K562 (cell line): ENCODE results near the gene SERPIND1. TPM values are rescaled to one million over a fixed set of nuclear protein-coding genes. Genes with fewer than 3 reads are reported as not detected.

Experiments used
- ETV6 ChIP-seq, 3 experiments: fragments of 150-350 bp in 1 of 3; sonication (generic) in 1 of 3; formaldehyde crosslinking in 1 of 3; IDR thresholded peaks; 2 replicates each; pipeline versions ENCODE4 v1.6.1 to v1.8.0; 2014 to 2022; ENCODE audit warnings: borderline replicate concordance in 2 of 3, low read depth in 2 of 3, antibody characterized with exemption in 1 of 3, low read length in 1 of 3, mild to moderate bottlenecking in 1 of 3, missing genetic modification reagents in 1 of 3
- NFATC3 ChIP-seq: fragments of 450-650 bp; IDR thresholded peaks from 2 replicates; pipeline ENCODE4 v1.6.1; 2017; ENCODE audit warnings: mild to moderate bottlenecking
- PHF20 ChIP-seq: fragments of 450-650 bp; IDR thresholded peaks from 2 replicates; pipeline ENCODE4 v1.6.1; 2018; ENCODE audit not compliant: partially characterized antibody
- RBM14 ChIP-seq: fragments of 200-400 bp; formaldehyde crosslinking; IDR thresholded peaks from 2 replicates; pipeline ENCODE4 v1.6.1; 2018; ENCODE audit warnings: low read depth, mild to moderate bottlenecking, low read length, moderate library complexity, borderline replicate concordance; ENCODE audit not compliant: insufficient read depth
- TEAD4 ChIP-seq, 2 experiments: sonication (generic) in 1 of 2; formaldehyde crosslinking in 1 of 2; IDR thresholded peaks; 2 replicates each; pipeline versions ENCODE4 v1.6.1 to v1.8.0; 2012 to 2022; ENCODE audit warnings: borderline replicate concordance in 1 of 2, inconsistent platforms in 1 of 2, low read length in 1 of 2, mild to moderate bottlenecking in 1 of 2, missing genetic modification reagents in 1 of 2
- ZBTB2 ChIP-seq: fragments of 450-650 bp; IDR thresholded peaks from 2 replicates; pipeline ENCODE4 v1.6.1; 2016; ENCODE audit warnings: antibody characterized with exemption
- ZBTB26 ChIP-seq: fragments of 450-650 bp; formaldehyde crosslinking; IDR thresholded peaks from 2 replicates; pipeline ENCODE4 v1.4.0; 2022; ENCODE audit warnings: missing genetic modification characterization
- ZNF76 ChIP-seq: fragments of 250-450 bp; sonication (Bioruptor Pico); IDR thresholded peaks from 2 replicates; pipeline ENCODE4 v1.4.0; 2020; ENCODE audit warnings: mild to moderate bottlenecking, moderate library complexity, borderline replicate concordance
- polyA plus RNA-seq, 8 experiments: library from polyadenylated mRNA; depleted of rRNA in 4 of 8; stranded (reverse) in 5 of 8; unstranded in 3 of 8; fragments of >200 nt; fragmentation: Nextera tagmentation in 2 of 8; fragmentation: Illumina TruSeq in 1 of 8; extraction: Ambion mirVana in 2 of 8; extraction: Trizol in 1 of 8; gene quantifications; 2 replicates each; pipeline versions ENCODE4 v1.2.1 to v1.2.3, GENCODE V29; 2011 to 2014; ENCODE audit warnings: inconsistent platforms in 1 of 8, missing spikeins in 1 of 8
- total RNA-seq, 7 experiments: library from RNA; depleted of rRNA in 6 of 7; stranded (reverse); fragments of >200 nt in 6 of 7; fragmentation: Illumina TruSeq in 2 of 7; extraction: Trizol in 2 of 7; gene quantifications; 2 replicates each; pipeline versions ENCODE4 v1.2.1 to v1.2.3, GENCODE V29; 2011 to 2021; ENCODE audit warnings: low replicate concordance in 1 of 7
- TF ChIP-seq, protein P1 (sequence below): sonication (generic); formaldehyde crosslinking; IDR thresholded peaks from 2 replicates; pipeline ENCODE4 v1.5.0; 2020; ENCODE audit warnings: missing genetic modification reagents
- TF ChIP-seq, protein P2 (sequence below), 2 experiments: fragments of 450-650 bp in 1 of 2; sonication (generic) in 1 of 2; formaldehyde crosslinking in 1 of 2; IDR thresholded peaks; 2 replicates each; pipeline versions ENCODE4 v1.7.1 to v1.9.0; 2016 to 2022; ENCODE audit warnings: inconsistent platforms in 1 of 2, mild to moderate bottlenecking in 1 of 2, missing genetic modification reagents in 1 of 2
- TF ChIP-seq, protein P3 (sequence below): fragments of 200-800 bp; sonication (Bioruptor generic); IDR thresholded peaks from 2 replicates; pipeline ENCODE4 v1.6.1; 2017; ENCODE audit warnings: missing genetic modification characterization, missing compliant biosample characterization

The SERPIND1 gene
- total and polyA plus RNA-seq, 9 of the 15 experiments (the other 6 are each of a cell fraction or from before 2014, with no cell fraction given): 0.04 to 0.11 (median 0.09) TPM; not detected in 6

DNA sequence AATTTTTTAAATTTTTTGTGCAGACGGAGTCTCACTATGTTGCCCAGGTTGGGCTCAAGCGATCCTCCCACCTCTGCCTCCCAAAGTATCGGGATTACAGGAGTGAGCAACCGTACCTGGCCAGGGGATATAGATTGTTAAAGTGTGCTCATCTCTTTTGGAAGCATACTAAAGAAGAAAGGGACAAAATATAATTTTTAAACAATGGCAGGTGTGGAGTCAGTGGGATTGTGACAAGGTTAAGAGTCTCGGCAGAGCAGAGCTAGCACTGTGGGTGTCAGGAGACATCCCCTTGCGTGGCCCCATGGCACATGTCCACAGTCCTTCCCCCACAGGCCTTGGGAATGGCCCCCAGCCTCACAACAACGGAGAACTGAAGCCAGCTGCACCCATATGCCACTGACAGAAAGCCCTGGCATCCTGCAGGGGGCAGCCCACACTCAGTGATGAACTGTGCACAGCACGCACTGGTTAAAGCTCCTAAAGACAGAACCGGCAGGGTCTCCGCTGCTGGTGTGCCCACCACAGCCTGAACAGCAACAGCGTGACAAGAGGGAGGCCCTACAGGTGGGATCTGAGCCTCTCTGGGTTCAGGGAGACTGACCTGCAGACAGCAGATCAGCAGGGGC lies 29.9 kb downstream of the SERPIND1 start (continued):
- TF ChIP-seq ZBTB2 (no peak), RBM14 (no peak), TEAD4 (IDR thresholded peaks at IDR 0.05; ENCODE audit: low read length) (peak; percentile 21; the same call in 1 of the 2 replicates), TEAD4 (CRISPR knock-in tag; IDR thresholded peaks at IDR 0.05; ENCODE audit: borderline replicate concordance) (no peak), ETV6 (IDR thresholded peaks at IDR 0.05; ENCODE audit: borderline replicate concordance in 1 of 2, low read depth in 2 of 2, low read length in 1 of 2) (no peak), ETV6 (CRISPR knock-in tag; IDR thresholded peaks at IDR 0.05; ENCODE audit: borderline replicate concordance) (no peak), NFATC3 (no peak), PHF20 (no peak), ZNF76 (no peak), ZBTB26 (CRISPR knock-in tag) (no peak)
- TF ChIP-seq, protein P1, sequence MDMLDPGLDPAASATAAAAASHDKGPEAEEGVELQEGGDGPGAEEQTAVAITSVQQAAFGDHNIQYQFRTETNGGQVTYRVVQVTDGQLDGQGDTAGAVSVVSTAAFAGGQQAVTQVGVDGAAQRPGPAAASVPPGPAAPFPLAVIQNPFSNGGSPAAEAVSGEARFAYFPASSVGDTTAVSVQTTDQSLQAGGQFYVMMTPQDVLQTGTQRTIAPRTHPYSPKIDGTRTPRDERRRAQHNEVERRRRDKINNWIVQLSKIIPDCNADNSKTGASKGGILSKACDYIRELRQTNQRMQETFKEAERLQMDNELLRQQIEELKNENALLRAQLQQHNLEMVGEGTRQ (CRISPR knock-in tag): no peak
- TF ChIP-seq, protein P2, sequence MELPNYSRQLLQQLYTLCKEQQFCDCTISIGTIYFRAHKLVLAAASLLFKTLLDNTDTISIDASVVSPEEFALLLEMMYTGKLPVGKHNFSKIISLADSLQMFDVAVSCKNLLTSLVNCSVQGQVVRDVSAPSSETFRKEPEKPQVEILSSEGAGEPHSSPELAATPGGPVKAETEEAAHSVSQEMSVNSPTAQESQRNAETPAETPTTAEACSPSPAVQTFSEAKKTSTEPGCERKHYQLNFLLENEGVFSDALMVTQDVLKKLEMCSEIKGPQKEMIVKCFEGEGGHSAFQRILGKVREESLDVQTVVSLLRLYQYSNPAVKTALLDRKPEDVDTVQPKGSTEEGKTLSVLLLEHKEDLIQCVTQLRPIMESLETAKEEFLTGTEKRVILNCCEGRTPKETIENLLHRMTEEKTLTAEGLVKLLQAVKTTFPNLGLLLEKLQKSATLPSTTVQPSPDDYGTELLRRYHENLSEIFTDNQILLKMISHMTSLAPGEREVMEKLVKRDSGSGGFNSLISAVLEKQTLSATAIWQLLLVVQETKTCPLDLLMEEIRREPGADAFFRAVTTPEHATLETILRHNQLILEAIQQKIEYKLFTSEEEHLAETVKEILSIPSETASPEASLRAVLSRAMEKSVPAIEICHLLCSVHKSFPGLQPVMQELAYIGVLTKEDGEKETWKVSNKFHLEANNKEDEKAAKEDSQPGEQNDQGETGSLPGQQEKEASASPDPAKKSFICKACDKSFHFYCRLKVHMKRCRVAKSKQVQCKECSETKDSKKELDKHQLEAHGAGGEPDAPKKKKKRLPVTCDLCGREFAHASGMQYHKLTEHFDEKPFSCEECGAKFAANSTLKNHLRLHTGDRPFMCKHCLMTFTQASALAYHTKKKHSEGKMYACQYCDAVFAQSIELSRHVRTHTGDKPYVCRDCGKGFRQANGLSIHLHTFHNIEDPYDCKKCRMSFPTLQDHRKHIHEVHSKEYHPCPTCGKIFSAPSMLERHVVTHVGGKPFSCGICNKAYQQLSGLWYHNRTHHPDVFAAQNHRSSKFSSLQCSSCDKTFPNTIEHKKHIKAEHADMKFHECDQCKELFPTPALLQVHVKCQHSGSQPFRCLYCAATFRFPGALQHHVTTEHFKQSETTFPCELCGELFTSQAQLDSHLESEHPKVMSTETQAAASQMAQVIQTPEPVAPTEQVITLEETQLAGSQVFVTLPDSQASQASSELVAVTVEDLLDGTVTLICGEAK (IDR thresholded peaks at IDR 0.05): no peak
- TF ChIP-seq, protein P2 (CRISPR knock-in tag; IDR thresholded peaks at IDR 0.05): no peak
- TF ChIP-seq, protein P3, sequence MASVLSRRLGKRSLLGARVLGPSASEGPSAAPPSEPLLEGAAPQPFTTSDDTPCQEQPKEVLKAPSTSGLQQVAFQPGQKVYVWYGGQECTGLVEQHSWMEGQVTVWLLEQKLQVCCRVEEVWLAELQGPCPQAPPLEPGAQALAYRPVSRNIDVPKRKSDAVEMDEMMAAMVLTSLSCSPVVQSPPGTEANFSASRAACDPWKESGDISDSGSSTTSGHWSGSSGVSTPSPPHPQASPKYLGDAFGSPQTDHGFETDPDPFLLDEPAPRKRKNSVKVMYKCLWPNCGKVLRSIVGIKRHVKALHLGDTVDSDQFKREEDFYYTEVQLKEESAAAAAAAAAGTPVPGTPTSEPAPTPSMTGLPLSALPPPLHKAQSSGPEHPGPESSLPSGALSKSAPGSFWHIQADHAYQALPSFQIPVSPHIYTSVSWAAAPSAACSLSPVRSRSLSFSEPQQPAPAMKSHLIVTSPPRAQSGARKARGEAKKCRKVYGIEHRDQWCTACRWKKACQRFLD (CRISPR knock-in tag): no peak
